Trophoblast cell (in vitro differentiated cells and primary cell): ENCODE measurements around the gene CAPN8.

Source experiments
- DNase-seq, 2 donors: peaks; one replicate each; pipeline ENCODE4 v3.0.0-alpha.2; 2016
- H2AFZ ChIP-seq: 2 replicates; pipeline ENCODE4 v1.6.1; 2013; ENCODE audit warnings: low read length, moderate library complexity, mild to moderate bottlenecking; ENCODE audit not compliant: insufficient read depth, poor library complexity
- H2AK5ac ChIP-seq: 2 replicates; pipeline ENCODE4 v1.6.1; 2013; ENCODE audit warnings: mild to moderate bottlenecking, low read length
- H2BK120ac ChIP-seq: 2 replicates; pipeline ENCODE4 v1.6.1; 2013; ENCODE audit warnings: low read length, mild to moderate bottlenecking, moderate library complexity; ENCODE audit not compliant: insufficient read depth, poor library complexity
- H2BK12ac ChIP-seq: 2 replicates; pipeline ENCODE4 v1.6.1; 2013; ENCODE audit warnings: mild to moderate bottlenecking, low read length, moderate library complexity
- H2BK5ac ChIP-seq: 2 replicates; pipeline ENCODE4 v1.6.1; 2013; ENCODE audit warnings: low read length, low read depth, moderate library complexity, mild to moderate bottlenecking; ENCODE audit not compliant: poor library complexity
- H3K14ac ChIP-seq: 2 replicates; pipeline ENCODE4 v1.6.1; 2013; ENCODE audit warnings: mild to moderate bottlenecking, low read length
- H3K18ac ChIP-seq: 2 replicates; pipeline ENCODE4 v1.6.1; 2013; ENCODE audit warnings: mild to moderate bottlenecking, low read length
- H3K23ac ChIP-seq: 2 replicates; pipeline ENCODE4 v1.6.1; 2013; ENCODE audit warnings: low read length
- H3K27ac ChIP-seq: 2 replicates; pipeline ENCODE4 v1.5.1; 2013; ENCODE audit warnings: low read depth, mild to moderate bottlenecking, inconsistent platforms, low read length, moderate library complexity
- H3K27me3 ChIP-seq: 2 replicates; pipeline ENCODE4 v1.6.1; 2013; ENCODE audit warnings: inconsistent platforms, mild to moderate bottlenecking, low read length, moderate library complexity; ENCODE audit not compliant: insufficient read depth
- H3K36me3 ChIP-seq, 2 experiments: 1 replicate in 1 of 2; 2 replicates in 1 of 2; pipeline ENCODE4 v1.6.1; 2013; ENCODE audit warnings: low read length in 2 of 2, mild to moderate bottlenecking in 2 of 2, moderate library complexity in 1 of 2; ENCODE audit not compliant: insufficient read depth in 2 of 2, control insufficient read depth in 1 of 2
- H3K4ac ChIP-seq: 2 replicates; pipeline ENCODE4 v1.6.1; 2013; ENCODE audit warnings: low read depth, mild to moderate bottlenecking, low read length, moderate library complexity
- H3K4me1 ChIP-seq, 2 experiments: 1 replicate in 1 of 2; 2 replicates in 1 of 2; pipeline ENCODE4 v1.6.1; 2013; ENCODE audit warnings: low read length in 2 of 2, mild to moderate bottlenecking in 2 of 2, moderate library complexity in 1 of 2; ENCODE audit not compliant: insufficient read depth in 2 of 2, control insufficient read depth in 1 of 2
- H3K4me2 ChIP-seq: 2 replicates; pipeline ENCODE4 v1.6.1; 2013; ENCODE audit warnings: inconsistent platforms, mild to moderate bottlenecking, low read length, moderate library complexity
- H3K4me3 ChIP-seq: 2 replicates; pipeline ENCODE4 v1.5.1; 2013; ENCODE audit warnings: mild to moderate bottlenecking, low read depth, low read length, inconsistent platforms
- H3K79me1 ChIP-seq: one replicate; pipeline ENCODE4 v1.6.1; 2013; ENCODE audit warnings: low read length
- H3K79me2 ChIP-seq: 2 replicates; pipeline ENCODE4 v1.6.1; 2013; ENCODE audit warnings: low read length, mild to moderate bottlenecking; ENCODE audit not compliant: control insufficient read depth, insufficient read depth, poor library complexity
- H3K9ac ChIP-seq: 2 replicates; pipeline ENCODE4 v1.6.1; 2013; ENCODE audit warnings: mild to moderate bottlenecking, low read length
- H3K9me3 ChIP-seq: 2 replicates; pipeline ENCODE4 v1.6.1; 2013; ENCODE audit warnings: low read depth, mild to moderate bottlenecking, control low read depth, inconsistent platforms, low read length; ENCODE audit not compliant: insufficient read depth
- H4K12ac ChIP-seq: 2 replicates; pipeline ENCODE4 v1.6.1; 2013; ENCODE audit warnings: low read depth, mild to moderate bottlenecking, low read length, moderate library complexity
- H4K8ac ChIP-seq: 2 replicates; pipeline ENCODE4 v1.6.1; 2013; ENCODE audit warnings: low read depth, mild to moderate bottlenecking, low read length, moderate library complexity
- H4K91ac ChIP-seq: one replicate; pipeline ENCODE4 v1.6.1; 2013; ENCODE audit warnings: low read depth, mild to moderate bottlenecking, low read length, moderate library complexity
- WGBS: extraction: QIAGEN DNeasy Blood & Tissue Kit; methylation state at CpG from one replicate; pipeline ENCODE4 v1.1.7; 2013; ENCODE audit warnings: missing lambda C conversion rate; ENCODE audit not compliant: insufficient read length, insufficient coverage; ENCODE audit errors: extremely low coverage; 5-methylcytosine and 5-hydroxymethylcytosine counted together

CAPN8 gene

GRCh38 chr1:223547316-223548114 is 118.0 kb downstream of the CAPN8 start:
- Histone ChIP-seq H4K91ac (no peak overlapping the region), H3K4me1 (no peaks in the 10 kb centered on the region), H2BK12ac (no peak overlapping the region), H3K18ac (no peak overlapping the region), H3K27ac (no peak overlapping the region), H3K79me1 (no peaks in the 10 kb centered on the region), H2AFZ (no peak overlapping the region), H3K4me2 (no peak overlapping the region), H3K23ac (no peak overlapping the region), H3K9ac (no peak overlapping the region), H3K14ac (no peak overlapping the region), H3K79me2 (no peaks in the 10 kb centered on the region), H3K4ac (no peak overlapping the region), H2BK5ac (no peak overlapping the region), H3K4me3 (no peak overlapping the region), H2AK5ac (no peak overlapping the region), H4K8ac (no peak overlapping the region), H4K12ac (no peak overlapping the region), H2BK120ac (no peak overlapping the region), H3K36me3 (no peaks in the 10 kb centered on the region), H3K27me3 (no peaks in the 10 kb centered on the region), H3K9me3 (no peaks in the 10 kb centered on the region)
- no CpG with 5 or more reads among the region's 7 CpGs for WGBS
- DNase-seq, result no peak

- Histone ChIP-seq H3K4ac (no peak overlapping the region), H2BK5ac (no peak overlapping the region), H2AFZ (no peak overlapping the region), H3K9me3 (no peaks in the 10 kb centered on the region), H4K91ac (no peak overlapping the region), H3K36me3 (no peaks in the 10 kb centered on the region), H4K8ac (no peak overlapping the region), H2AK5ac (no peak overlapping the region), H3K27ac (no peak overlapping the region), H2BK120ac (no peak overlapping the region), H4K12ac (no peak overlapping the region), H3K4me3 (no peak overlapping the region), H2BK12ac (no peak overlapping the region), H3K4me1 (no peaks in the 10 kb centered on the region), H3K14ac (no peak overlapping the region), H3K4me2 (no peak overlapping the region), H3K79me2 (no peaks in the 10 kb centered on the region), H3K9ac (no peak overlapping the region), H3K23ac (no peak overlapping the region), H3K27me3 (no peaks in the 10 kb centered on the region), H3K18ac (no peak overlapping the region), H3K79me1 (no peaks in the 10 kb centered on the region)
- DNase-seq, result no peak
- no CpG with 5 or more reads among the region's 4 CpGs for WGBS
Measured at GRCh38 chr1:223545343-223545742, 120.2 kb downstream of the CAPN8 start.

- H3K18ac ChIP-seq, result no peak overlapping the region
- DNase-seq, result no peak
- H2BK5ac ChIP-seq, result no peak overlapping the region
- H3K9me3 ChIP-seq, result peaks cover 1% of the 10 kb centered on the region
- no peaks in the 10 kb centered on the region for H3K4me1 ChIP-seq
- H3K27me3 ChIP-seq, result no peaks in the 10 kb centered on the region
- H2AFZ ChIP-seq, result no peak overlapping the region
- no CpG with 5 or more reads among the region's 4 CpGs for WGBS
- no peak overlapping the region for H3K9ac ChIP-seq
- no peak overlapping the region for H3K4me2 ChIP-seq
- no peak overlapping the region for H3K27ac ChIP-seq
- no peak overlapping the region for H4K8ac ChIP-seq
- H4K91ac ChIP-seq, result no peak overlapping the region
- no peak overlapping the region for H2AK5ac ChIP-seq
- H3K36me3 ChIP-seq, result no peaks in the 10 kb centered on the region
- no peak overlapping the region for H3K4ac ChIP-seq
- no peak overlapping the region for H2BK120ac ChIP-seq
- no peak overlapping the region for H4K12ac ChIP-seq
- no peaks in the 10 kb centered on the region for H3K79me1 ChIP-seq
- H3K14ac ChIP-seq, result no peak overlapping the region
- H3K4me3 ChIP-seq, result no peak overlapping the region
- no peak overlapping the region for H2BK12ac ChIP-seq
- no peak overlapping the region for H3K23ac ChIP-seq
- H3K79me2 ChIP-seq, result no peaks in the 10 kb centered on the region
Measured at GRCh38 chr1:223543560-223543959, 121.9 kb downstream of the CAPN8 start.

- Histone ChIP-seq H3K14ac (no peak overlapping the region), H3K9ac (no peak overlapping the region), H3K18ac (no peak overlapping the region), H4K91ac (no peak overlapping the region), H3K27ac (no peak overlapping the region), H3K4me1 (no peaks in the 10 kb centered on the region), H3K23ac (no peak overlapping the region), H3K27me3 (no peaks in the 10 kb centered on the region), H4K12ac (no peak overlapping the region), H2BK5ac (no peak overlapping the region), H3K36me3 (no peaks in the 10 kb centered on the region), H4K8ac (no peak overlapping the region), H3K4me2 (no peak overlapping the region), H2AK5ac (no peak overlapping the region), H3K4me3 (no peak overlapping the region), H3K79me2 (no peaks in the 10 kb centered on the region), H2BK12ac (no peak overlapping the region), H3K79me1 (no peaks in the 10 kb centered on the region), H2AFZ (no peak overlapping the region), H3K4ac (no peak overlapping the region), H3K9me3 (peaks cover 1% of the 10 kb centered on the region), H2BK120ac (no peak overlapping the region)
- no CpG with 5 or more reads among the region's 4 CpGs for WGBS
- DNase-seq, result no peak
Measured at GRCh38 chr1:223542831-223543230, 122.7 kb downstream of the CAPN8 start.
